SK-N-SH (cell line): ENCODE data around the gene F11. TPM values are rescaled to one million over a fixed set of nuclear protein-coding genes. Genes with fewer than 3 reads are reported as not detected.

Experiments used
- CTCF ChIA-PET: fragments of 300-600, 350-600 bp; formaldehyde crosslinking; extraction: SDS; loops from one replicate; lab custom pipeline; 2021; lab: Yijun Ruan, JAX
- POLR2A ChIA-PET: fragments of 350-600 bp; sonication (Branson Sonifier 250); formaldehyde crosslinking; extraction: SDS; loops from one replicate; lab custom pipeline; 2020; ENCODE audit warnings: antibody characterized with exemption, inconsistent platforms; lab: Yijun Ruan, JAX
- DNase-seq: peaks from one replicate; pipeline ENCODE4 v3.0.0; 2012
- H2AFZ ChIP-seq: fragments of 200-600 bp; sonication (generic); 2 replicates; pipeline ENCODE4 v1.8.1; 2016; ENCODE audit warnings: antibody characterized with exemption, mild to moderate bottlenecking, low read depth
- H3F3A ChIP-seq: fragments of 200-600 bp; sonication (generic); replicated peaks from 2 replicates; pipeline ENCODE3; 2016; ENCODE audit warnings: antibody characterized with exemption, mild to moderate bottlenecking; ENCODE audit not compliant: insufficient read depth
- H3K27ac ChIP-seq, 2 experiments: fragments of 200-500 bp in 1 of 2; fragments of 200-600 bp in 1 of 2; sonication (Bioruptor generic) in 1 of 2; sonication (generic), shearing (Covaris generic) in 1 of 2; 2 replicates each; pipeline versions ENCODE4 v1.5.1 to v1.6.1; 2014 to 2016; ENCODE audit warnings: low read depth in 2 of 2, inconsistent platforms in 1 of 2, low read length in 1 of 2, mild to moderate bottlenecking in 1 of 2, mixed read lengths in 1 of 2
- H3K27me3 ChIP-seq: fragments of 200-600 bp; sonication (generic), shearing (Covaris generic); 2 replicates; pipeline ENCODE4 v1.6.1; 2016; ENCODE audit warnings: mixed run types; ENCODE audit not compliant: insufficient read depth
- H3K36me3 ChIP-seq, 2 experiments: fragments of 200-500 bp in 1 of 2; fragments of 200-600 bp in 1 of 2; sonication (Bioruptor generic) in 1 of 2; sonication (generic) in 1 of 2; replicated peaks in 1 of 2; 2 replicates each; pipeline versions ENCODE3 to v1.5.1; 2014 to 2016; ENCODE audit warnings: low read length in 1 of 2, mild to moderate bottlenecking in 1 of 2; ENCODE audit not compliant: insufficient read depth in 2 of 2, control insufficient read depth in 1 of 2
- H3K4me1 ChIP-seq, 2 experiments: fragments of 200-500 bp in 1 of 2; fragments of 200-600 bp in 1 of 2; sonication (Bioruptor generic) in 1 of 2; sonication (generic), shearing (Covaris generic) in 1 of 2; 2 replicates each; pipeline versions ENCODE4 v1.5.1 to v1.6.1; 2014 to 2016; ENCODE audit warnings: low read depth in 1 of 2, low read length in 1 of 2, mixed run types in 1 of 2; ENCODE audit not compliant: insufficient read depth in 2 of 2, control insufficient read depth in 1 of 2
- H3K4me2 ChIP-seq: fragments of 200-600 bp; sonication (generic), shearing (Covaris generic); 2 replicates; pipeline ENCODE4 v1.6.1; 2017; ENCODE audit warnings: mixed run types
- H3K4me3 ChIP-seq, 2 experiments: fragments of 200-500 bp in 1 of 2; fragments of 200-600 bp in 1 of 2; sonication (Bioruptor generic) in 1 of 2; sonication (generic), shearing (Covaris generic) in 1 of 2; 2 replicates each; pipeline versions ENCODE4 v1.5.1 to v1.8.1; 2014 to 2016; ENCODE audit warnings: low read depth in 2 of 2, inconsistent platforms in 1 of 2, low read length in 1 of 2, mild to moderate bottlenecking in 1 of 2, mixed read lengths in 1 of 2, moderate library complexity in 1 of 2
- H3K79me2 ChIP-seq: fragments of 200-600 bp; sonication (generic); 2 replicates; pipeline ENCODE4 v1.8.1; 2017; ENCODE audit warnings: mild to moderate bottlenecking; ENCODE audit not compliant: insufficient read depth
- H3K9ac ChIP-seq: fragments of 200-600 bp; sonication (generic); 2 replicates; pipeline ENCODE4 v1.6.1; 2017; ENCODE audit warnings: mixed run types
- H3K9me2 ChIP-seq: fragments of 200-600 bp; sonication (generic); 2 replicates; pipeline ENCODE4 v1.6.1; 2017; ENCODE audit warnings: mixed run types
- H3K9me3 ChIP-seq: fragments of 200-600 bp; sonication (generic); 2 replicates; pipeline ENCODE4 v1.6.1; 2017; ENCODE audit warnings: mixed run types, mild to moderate bottlenecking, moderate library complexity
- H4K20me1 ChIP-seq: fragments of 200-600 bp; sonication (generic); 2 replicates; pipeline ENCODE4 v1.6.1; 2017; ENCODE audit warnings: mild to moderate bottlenecking, mixed run types; ENCODE audit not compliant: insufficient read depth
- EP300 ChIP-seq, 2 experiments: IDR thresholded peaks; 2 replicates each; pipeline versions ENCODE4 v1.4.0 to v1.6.1; 2012; ENCODE audit warnings: borderline replicate concordance in 1 of 2, low read depth in 1 of 2, low read length in 1 of 2
- FOSL2 ChIP-seq: IDR thresholded peaks from 2 replicates; pipeline ENCODE4 v1.4.0; 2012; ENCODE audit warnings: low read depth, mild to moderate bottlenecking, moderate library complexity, borderline replicate concordance
- FOXJ3 ChIP-seq: sonication (generic); formaldehyde crosslinking; IDR thresholded peaks from 2 replicates; pipeline ENCODE4 v1.5.1; 2020; ENCODE audit warnings: mild to moderate bottlenecking, missing genetic modification reagents
- FOXM1 ChIP-seq: IDR thresholded peaks from 2 replicates; pipeline ENCODE4 v1.4.0; 2012; ENCODE audit warnings: low read depth, mild to moderate bottlenecking
- GABPA ChIP-seq: IDR thresholded peaks from 2 replicates; pipeline ENCODE4 v1.4.0; 2012; ENCODE audit warnings: low read depth, mild to moderate bottlenecking
- GATA2 ChIP-seq: sonication (generic); formaldehyde crosslinking; IDR thresholded peaks from 2 replicates; pipeline ENCODE4 v1.5.0; 2020; ENCODE audit warnings: mild to moderate bottlenecking, missing genetic modification reagents
- IRF3 ChIP-seq: fragments of 150-350 bp; IDR thresholded peaks from 2 replicates; pipeline ENCODE4 v1.6.1; 2016; ENCODE audit warnings: mild to moderate bottlenecking, low read depth, low read length
- JUND ChIP-seq: IDR thresholded peaks from 2 replicates; pipeline ENCODE4 v1.4.0; 2012
- MXI1 ChIP-seq: IDR thresholded peaks from 2 replicates; pipeline ENCODE4 v1.6.1; 2012; ENCODE audit warnings: mild to moderate bottlenecking, low read depth, low read length, improper control_type of control experiment
- POLR2AphosphoS5 ChIP-seq: IDR thresholded peaks from 2 replicates; pipeline ENCODE4 v1.6.1; 2012; ENCODE audit warnings: low read depth, low read length
- RAD21 ChIP-seq: IDR thresholded peaks from 2 replicates; pipeline ENCODE4 v1.6.1; 2012; ENCODE audit warnings: mild to moderate bottlenecking, low read length
- RXRA ChIP-seq: IDR thresholded peaks from 2 replicates; pipeline ENCODE4 v1.4.0; 2012; ENCODE audit warnings: low read depth, mild to moderate bottlenecking, borderline replicate concordance
- SMC3 ChIP-seq: IDR thresholded peaks from 2 replicates; pipeline ENCODE4 v1.6.1; 2012; ENCODE audit warnings: low read depth, low read length, improper control_type of control experiment
- TAF1 ChIP-seq: IDR thresholded peaks from 2 replicates; pipeline ENCODE4 v1.6.1; 2012; ENCODE audit warnings: low read depth, mild to moderate bottlenecking, low read length, moderate library complexity, borderline replicate concordance
- TEAD4 ChIP-seq: IDR thresholded peaks from 2 replicates; pipeline ENCODE4 v1.4.0; 2012; ENCODE audit warnings: mild to moderate bottlenecking, borderline replicate concordance; ENCODE audit not compliant: insufficient read depth
- YY1 ChIP-seq: IDR thresholded peaks from 2 replicates; pipeline ENCODE4 v1.4.0; 2012; ENCODE audit warnings: low read depth, mild to moderate bottlenecking
- WGBS: methylation state at CpG from one replicate; pipeline ENCODE4 v1.1.6; 2017; ENCODE audit warnings: low lambda C conversion rate; 5-methylcytosine and 5-hydroxymethylcytosine counted together
- polyA plus RNA-seq, 3 experiments: library from polyadenylated mRNA; depleted of rRNA; stranded (reverse); fragments of >200 nt; gene quantifications; 2 replicates each; pipeline ENCODE4 v1.2.3, GENCODE V29; 2012
- TF ChIP-seq, protein P1 (sequence below): IDR thresholded peaks from 2 replicates; pipeline ENCODE4; 2012
- TF ChIP-seq, protein P2 (sequence below): IDR thresholded peaks from 2 replicates; pipeline ENCODE4 v1.4.0; 2012; ENCODE audit warnings: low read depth, borderline replicate concordance
- TF ChIP-seq, protein P3 (sequence below): IDR thresholded peaks from 2 replicates; pipeline ENCODE4 v1.4.0; 2012; ENCODE audit warnings: low read depth

Gene F11
- polyA plus RNA-seq, 1 of the 3 experiments (the other 2 are of a cell fraction), result not detected

GRCh38 chr4:186304866-186305505, 39.0 kb downstream of the F11 start:
- Histone ChIP-seq H4K20me1 (no peaks in the 10 kb centered on the region), H3K9me3 (no peaks in the 10 kb centered on the region), H2AFZ (no peak overlapping the region), H3K36me3 (no peaks in the 10 kb centered on the region), H3K4me2 (no peak overlapping the region), H3K9ac (no peak overlapping the region), H3F3A (no peaks in the 10 kb centered on the region), H3K27me3 (no peaks in the 10 kb centered on the region; the same call in 1 of the 2 replicates), H3K4me1 (no peaks in the 10 kb centered on the region), H3K9me2 (no peaks in the 10 kb centered on the region), H3K4me3 (no peak overlapping the region), H3K27ac (no peak overlapping the region), H3K79me2 (no peaks in the 10 kb centered on the region)
- no peak for TF ChIP-seq TAF1
- TF ChIP-seq YY1, result no peak
- TF ChIP-seq SMC3, result no peak
- TF ChIP-seq FOXM1, result no peak
- TF ChIP-seq FOXJ3 (CRISPR knock-in tag), result no peak
- TF ChIP-seq POLR2AphosphoS5, result no peak
- TF ChIP-seq, protein P1, sequence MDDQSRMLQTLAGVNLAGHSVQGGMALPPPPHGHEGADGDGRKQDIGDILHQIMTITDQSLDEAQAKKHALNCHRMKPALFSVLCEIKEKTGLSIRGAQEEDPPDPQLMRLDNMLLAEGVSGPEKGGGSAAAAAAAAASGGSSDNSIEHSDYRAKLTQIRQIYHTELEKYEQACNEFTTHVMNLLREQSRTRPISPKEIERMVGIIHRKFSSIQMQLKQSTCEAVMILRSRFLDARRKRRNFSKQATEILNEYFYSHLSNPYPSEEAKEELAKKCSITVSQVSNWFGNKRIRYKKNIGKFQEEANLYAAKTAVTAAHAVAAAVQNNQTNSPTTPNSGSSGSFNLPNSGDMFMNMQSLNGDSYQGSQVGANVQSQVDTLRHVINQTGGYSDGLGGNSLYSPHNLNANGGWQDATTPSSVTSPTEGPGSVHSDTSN, result no peak
- TF ChIP-seq FOSL2, result no peak
- TF ChIP-seq, protein P2, sequence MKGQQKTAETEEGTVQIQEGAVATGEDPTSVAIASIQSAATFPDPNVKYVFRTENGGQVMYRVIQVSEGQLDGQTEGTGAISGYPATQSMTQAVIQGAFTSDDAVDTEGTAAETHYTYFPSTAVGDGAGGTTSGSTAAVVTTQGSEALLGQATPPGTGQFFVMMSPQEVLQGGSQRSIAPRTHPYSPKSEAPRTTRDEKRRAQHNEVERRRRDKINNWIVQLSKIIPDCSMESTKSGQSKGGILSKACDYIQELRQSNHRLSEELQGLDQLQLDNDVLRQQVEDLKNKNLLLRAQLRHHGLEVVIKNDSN, result no peak
- TF ChIP-seq TEAD4, result no peak
- TF ChIP-seq RXRA, result no peak
- no peak for TF ChIP-seq GABPA
- no peak for TF ChIP-seq JUND
- no peak for TF ChIP-seq MXI1
- no peak for TF ChIP-seq RAD21
- TF ChIP-seq, protein P3, sequence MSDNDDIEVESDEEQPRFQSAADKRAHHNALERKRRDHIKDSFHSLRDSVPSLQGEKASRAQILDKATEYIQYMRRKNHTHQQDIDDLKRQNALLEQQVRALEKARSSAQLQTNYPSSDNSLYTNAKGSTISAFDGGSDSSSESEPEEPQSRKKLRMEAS, result no peak
- TF ChIP-seq GATA2 (CRISPR knock-in tag), result no peak
- TF ChIP-seq EP300 (IDR thresholded peaks at IDR 0.05; ENCODE audit: borderline replicate concordance in 1 of 2, low read depth in 1 of 2, low read length in 1 of 2), result no peak
- TF ChIP-seq IRF3, result no peak
- 24% methylated on average over 13 of the region's 13 CpGs for WGBS
- CTCF ChIA-PET, result interaction anchor here (0.7 kb wide), 1 partner anchor 169 kb away, joined by 3 read pairs; no protein-coding TSS in a partner anchor
- DNase-seq, result no peak
- POLR2A ChIA-PET, result no interaction called here
